Activated CD8-positive, alpha-beta T cell treated with anti-CD3 and anti-CD28 coated beads for 36 hours (primary cell): Measurements from ENCODE around the gene NAIF1. TPM values are rescaled to one million over a fixed set of nuclear protein-coding genes. Genes with fewer than 3 reads are reported as not detected.

ENCODE experiments used
- ATAC-seq: fragments of 200-7000 bp; cut with Tn5 transposase; one replicate; pipeline ENCODE4 v1.10.0; 2021; ENCODE audit warnings: mild to moderate bottlenecking, moderate library complexity
- CTCF ChIA-PET: fragments of 350-600 bp; sonication (Branson Sonifier 250); formaldehyde crosslinking; loops from one replicate; lab custom pipeline; 2021; ENCODE audit warnings: antibody characterized with exemption; lab: Charles Lee
- POLR2A ChIA-PET: fragments of 350-600 bp; sonication (Branson Sonifier 250); formaldehyde crosslinking; loops from one replicate; lab custom pipeline; 2021; ENCODE audit warnings: antibody characterized with exemption; lab: Charles Lee
- DNase-seq: peaks from one replicate; pipeline ENCODE4 v3.0.0-alpha.2; 2020
- H3K27ac Mint-ChIP-seq: one replicate; pipeline ENCODE4 v1.8.0; 2021; ENCODE audit warnings: mild to moderate bottlenecking, mixed read lengths
- H3K27me3 Mint-ChIP-seq: one replicate; pipeline ENCODE4 v1.8.0; 2021; ENCODE audit warnings: mixed read lengths
- H3K36me3 Mint-ChIP-seq: one replicate; pipeline ENCODE4 v1.8.0; 2021; ENCODE audit warnings: low read depth, mixed read lengths
- H3K4me1 Mint-ChIP-seq: one replicate; pipeline ENCODE4 v1.8.0; 2021; ENCODE audit warnings: low read depth, mixed read lengths
- H3K4me3 Mint-ChIP-seq: one replicate; pipeline ENCODE4 v1.8.0; 2021; ENCODE audit warnings: mild to moderate bottlenecking, moderate library complexity, mixed read lengths
- H3K9me3 Mint-ChIP-seq: one replicate; pipeline ENCODE4 v1.8.0; 2021; ENCODE audit warnings: mixed read lengths
- CTCF ChIP-seq: fragments of 200-600 bp; IDR thresholded peaks from one replicate; pipeline ENCODE4 v1.8.0; 2022; ENCODE audit warnings: antibody characterized with exemption, mild to moderate bottlenecking
- intact Hi-C: fragments of 100-400 bp; cut with micrococcal nuclease; formaldehyde crosslinking; loops from one replicate; pipeline ENCODE4 v1.10.0; 2022
- total RNA-seq, 2 experiments: library from RNA; stranded (reverse); gene quantifications; one replicate each; pipeline ENCODE4 v1.2.3, GENCODE V29; 2021

NAIF1 gene
- total RNA-seq, 2 experiments from 2014 or later: 8.4 to 11.8 TPM

GRCh38 chr9:128053560-128053959, 13.6 kb downstream of the NAIF1 start:
- H3K4me3 Mint-ChIP-seq: no peak overlapping the region
- ATAC-seq (no peak), DNase-seq (no peak)
- intact Hi-C loops: no loop called here
- TF ChIP-seq CTCF: no peak
- peaks cover under 1% of the 10 kb centered on the region for H3K4me1 Mint-ChIP-seq
- ChIA-PET POLR2A (no interaction called here), CTCF (no interaction called here)
- no peaks in the 10 kb centered on the region for H3K36me3 Mint-ChIP-seq
- no peaks in the 10 kb centered on the region for H3K27me3 Mint-ChIP-seq
- no peak overlapping the region for H3K27ac Mint-ChIP-seq
- no peaks in the 10 kb centered on the region for H3K9me3 Mint-ChIP-seq

- DNase-seq (no peak), ATAC-seq (no peak)
- H3K27me3 Mint-ChIP-seq: no peaks in the 10 kb centered on the region
- H3K4me1 Mint-ChIP-seq: peaks cover 2% of the 10 kb centered on the region
- CTCF ChIA-PET: interaction anchor here (0.8 kb wide), 1 partner anchor 110 kb away, joined by 3 read pairs; no protein-coding TSS in a partner anchor
- POLR2A ChIA-PET: interaction anchor here (0.6 to 1.1 kb wide), 3 partner anchors 13 to 240 kb away, joined by 3 read pairs; partner anchors contain the start of gene NAIF1
- H3K36me3 Mint-ChIP-seq: no peaks in the 10 kb centered on the region
- H3K27ac Mint-ChIP-seq: no peak overlapping the region
- TF ChIP-seq CTCF: no peak
- intact Hi-C loops: no loop called here
- H3K9me3 Mint-ChIP-seq: no peaks in the 10 kb centered on the region
- no peak overlapping the region for H3K4me3 Mint-ChIP-seq
Observed at GRCh38 chr9:128051932-128052709, 15.0 kb downstream of the NAIF1 start.

GRCh38 chr9:128049843-128050242, 17.3 kb downstream of the NAIF1 start:
- POLR2A ChIA-PET: interaction anchor here (1.2 kb wide), 1 partner anchor 38 kb away, joined by 4 read pairs; no protein-coding TSS in a partner anchor
- TF ChIP-seq CTCF: no peak

GRCh38 chr9:128048663-128049062, 18.5 kb downstream of the NAIF1 start:
- intact Hi-C loops: no loop called here
- POLR2A ChIA-PET: no interaction called here
- H3K27ac Mint-ChIP-seq: no peak overlapping the region

More at GRCh38 chr9:128049843-128050242, 17.3 kb downstream of the NAIF1 start:
- peaks cover 2% of the 10 kb centered on the region for H3K4me1 Mint-ChIP-seq
- H3K36me3 Mint-ChIP-seq: no peaks in the 10 kb centered on the region
- no peak for ATAC-seq
- H3K9me3 Mint-ChIP-seq: no peaks in the 10 kb centered on the region
- H3K27me3 Mint-ChIP-seq: no peaks in the 10 kb centered on the region
- intact Hi-C loops: no loop called here
- no peak overlapping the region for H3K27ac Mint-ChIP-seq
- CTCF ChIA-PET: interaction anchor here (5.5 kb wide), 1 partner anchor 15 kb away, joined by 31 read pairs; no protein-coding TSS in a partner anchor
- H3K4me3 Mint-ChIP-seq: no peak overlapping the region
- no peak for DNase-seq

More at GRCh38 chr9:128048663-128049062, 18.5 kb downstream of the NAIF1 start:
- Mint-ChIP-seq H3K27me3 (no peaks in the 10 kb centered on the region), H3K36me3 (no peaks in the 10 kb centered on the region), H3K4me3 (no peak overlapping the region), H3K9me3 (no peaks in the 10 kb centered on the region), H3K4me1 (peaks cover 2% of the 10 kb centered on the region)
- ATAC-seq (peak; percentile 93), DNase-seq (no peak)
- CTCF ChIA-PET: interaction anchor here (1.1 to 5.5 kb wide), 5 partner anchors 14 to 127 kb away, joined by 3 to 31 read pairs (median 9); no protein-coding TSS in a partner anchor
- no peak for TF ChIP-seq CTCF
